Stimulated activated CD4-positive, alpha-beta T cell treated with anti-CD3 and anti-CD28 coated beads, Interleukin-1b, Interleukin-23, amount 100 ng/mL, for 1 hour (primary cell): ENCODE data around the gene ASL.
"Not testable (repeated sequence)": the region's sequence is repeated elsewhere in the genome, so short reads cannot be mapped to it uniquely, and the experiment has no call there.

Source experiments
- DNase-seq, 2 donors: peaks; one replicate each; pipeline ENCODE4 v3.0.0-alpha.2; 2020; ENCODE audit warnings: low read depth in 2 of 2

ASL gene

GRCh38 chr7:66075590-66076461 lies at the start of gene ASL:
Gene ASL, plus strand, starts transcription at chr7:66075819. Its CDS starts 263 bp downstream, at chr7:66076082.
- peak; percentile 65 to 81 for DNase-seq

DNA sequence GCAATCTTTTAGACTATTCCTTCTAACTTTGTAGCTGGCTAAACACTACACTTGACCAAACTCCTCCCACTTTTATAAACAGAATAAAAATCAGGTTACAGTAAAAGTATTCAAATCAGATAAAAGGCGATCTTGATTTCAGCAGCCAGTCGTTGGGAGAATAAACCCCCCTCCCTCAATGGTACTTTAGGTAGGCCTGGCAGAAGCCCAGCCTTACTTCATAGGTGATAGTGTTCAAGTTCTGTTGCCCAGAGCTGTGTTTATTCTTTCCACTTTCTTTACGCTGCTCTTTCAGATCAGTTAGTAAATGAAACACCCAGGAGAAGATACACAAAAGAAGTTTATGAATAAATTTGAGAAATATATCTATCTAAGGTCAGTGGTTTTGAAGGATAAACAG lies 47.3 kb upstream of the ASL start:
- not testable (repeated sequence) for DNase-seq

DNA sequence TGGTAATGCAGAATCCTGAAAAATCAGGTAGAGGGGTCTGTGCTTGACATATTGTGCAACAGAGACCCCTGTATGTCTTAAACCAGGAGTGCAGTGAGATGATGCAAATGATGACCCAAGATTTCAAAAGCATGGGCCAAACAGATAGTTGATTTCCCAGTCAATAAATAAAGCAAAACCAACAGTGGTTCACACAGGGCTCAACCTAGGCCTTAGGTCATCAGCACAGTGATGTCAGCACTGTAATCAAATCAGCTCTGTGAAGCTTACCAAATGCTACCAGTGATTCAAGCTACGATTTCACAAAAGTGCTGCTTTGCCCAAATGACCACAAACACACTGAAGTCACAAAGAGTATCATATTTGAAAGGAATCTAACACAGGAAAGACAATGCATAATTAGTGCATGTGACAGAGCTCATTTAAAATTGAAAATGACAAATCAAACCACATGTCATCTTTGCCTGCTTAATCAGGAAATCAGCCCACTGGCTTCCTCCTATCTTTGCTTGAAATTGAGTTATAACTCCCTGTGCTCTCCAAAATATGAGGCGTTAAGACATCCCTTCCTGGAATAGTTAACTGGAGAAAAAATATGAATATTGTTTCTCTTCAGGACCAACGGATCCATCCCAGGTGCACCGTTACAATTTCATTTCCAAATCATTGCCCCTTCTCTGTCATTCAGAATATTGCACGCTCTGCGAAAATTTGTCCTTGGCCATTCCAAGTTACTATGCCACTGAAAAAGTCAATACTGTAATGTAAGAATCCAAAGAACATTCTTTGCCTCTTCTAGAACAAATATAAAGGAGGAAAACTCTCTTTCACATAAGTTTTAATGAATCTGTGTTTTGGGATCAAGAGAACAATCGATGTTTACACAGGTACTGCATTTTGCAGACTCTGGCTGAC lies 41.9 kb upstream of the ASL start:
- no peak for DNase-seq

GRCh38 chr7:66034436-66035010 lies 41.1 kb upstream of the ASL start:
- DNase-seq = not testable (repeated sequence)

DNA sequence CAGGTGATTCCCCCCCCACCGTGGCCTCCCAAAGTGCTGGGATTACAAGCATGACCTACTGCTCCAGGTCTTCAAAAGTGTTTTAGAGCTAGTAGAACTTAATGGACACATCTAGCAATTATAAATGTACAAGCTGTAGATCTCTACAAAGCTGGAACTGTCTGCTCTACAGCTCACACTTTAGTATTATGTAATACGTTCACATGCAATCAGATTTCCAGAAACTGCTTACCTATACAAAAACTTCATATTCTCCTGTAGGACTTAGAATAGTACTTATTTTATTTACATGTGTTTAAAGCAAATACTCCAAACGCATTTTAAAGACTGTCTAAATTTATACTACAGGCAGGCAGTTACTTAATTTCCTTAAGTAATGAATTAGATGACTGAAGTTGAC lies 39.2 kb upstream of the ASL start:
- no peak for DNase-seq

DNA sequence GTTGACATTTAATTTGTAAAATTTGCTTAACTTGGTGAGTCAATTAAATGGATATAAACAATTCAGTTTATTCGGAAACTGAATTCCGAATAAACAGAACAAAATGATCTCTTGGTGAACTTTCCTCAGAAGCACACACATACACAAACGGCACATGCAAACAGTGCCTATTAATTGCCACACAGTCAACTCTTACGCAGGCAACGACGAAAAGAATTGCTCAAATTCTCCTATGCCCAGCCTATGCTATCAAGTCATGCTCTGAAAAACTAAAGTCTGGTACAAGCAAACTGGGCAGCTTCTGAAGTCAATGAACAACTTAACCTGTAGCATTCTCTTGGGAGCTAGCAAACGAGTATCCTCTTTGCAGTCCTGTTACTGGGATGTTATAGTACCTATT lies 38.8 kb upstream of the ASL start:
- DNase-seq = no peak

GRCh38 chr7:66039094-66039670 lies 36.4 kb upstream of the ASL start:
- no peak for DNase-seq

DNA sequence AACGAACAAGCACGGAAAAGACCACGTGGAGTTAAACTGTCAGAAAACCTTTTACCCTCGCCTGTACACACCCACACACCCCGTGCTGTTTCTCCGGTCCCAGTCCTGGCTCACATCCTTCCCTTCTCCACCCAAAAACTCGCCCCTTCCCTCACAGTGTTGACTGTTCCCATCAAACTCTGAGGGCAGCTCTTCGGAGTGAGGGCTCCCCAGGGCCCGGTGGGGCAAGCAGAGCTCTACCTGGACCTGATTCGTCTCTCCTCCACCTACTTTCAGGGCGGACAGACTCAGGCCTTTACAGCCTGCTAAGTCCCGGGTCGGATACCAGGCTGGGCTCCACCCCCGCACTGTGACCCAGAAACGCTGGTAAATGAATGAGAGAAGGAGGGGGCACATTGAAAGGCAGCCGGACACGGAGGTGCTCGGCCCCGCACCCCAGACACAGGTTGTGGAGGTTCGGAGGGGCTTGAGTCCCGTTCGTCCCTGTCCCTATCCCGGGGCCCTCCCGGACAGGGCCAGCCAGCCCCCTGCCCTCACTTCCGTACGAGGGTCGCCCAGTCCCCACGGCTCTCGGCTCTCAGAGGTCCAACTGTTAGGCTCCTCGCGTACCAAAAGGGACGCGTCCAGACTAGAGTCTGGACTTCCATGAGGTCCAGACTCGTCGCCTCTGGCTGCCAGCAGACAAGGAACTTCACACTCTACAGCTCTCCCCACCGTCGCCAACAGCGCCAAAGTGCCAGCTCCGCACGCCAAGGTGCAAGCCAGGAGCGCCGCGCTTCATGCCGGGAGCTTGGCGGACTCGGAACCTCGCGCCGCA lies 31.7 kb upstream of the ASL start:
- no peak for DNase-seq

DNA sequence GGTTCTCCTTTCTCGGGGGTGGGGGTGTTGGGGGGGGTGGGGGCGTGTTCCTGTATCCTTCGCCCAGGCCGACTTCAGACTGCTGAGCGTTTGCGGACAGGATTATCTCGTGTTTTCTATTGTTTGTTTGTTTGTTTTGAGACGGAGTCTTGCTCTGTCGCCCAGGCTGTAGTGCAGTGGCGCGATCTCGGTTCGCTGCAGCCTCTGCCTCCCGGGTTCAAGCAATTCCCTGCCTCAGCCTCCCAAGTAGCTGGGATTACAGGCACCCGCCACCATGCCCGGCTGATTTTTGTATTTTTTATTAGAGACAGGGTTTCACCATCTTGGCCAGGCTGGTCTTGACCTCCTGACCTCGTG lies 31.1 kb upstream of the ASL start:
- DNase-seq = not testable (repeated sequence)

GRCh38 chr7:66047426-66047825 lies 28.2 kb upstream of the ASL start:
- no peak for DNase-seq

- not testable (repeated sequence) for DNase-seq
These were observed 25.7 kb upstream of the ASL start for GRCh38 chr7:66049886-66050285.

DNA sequence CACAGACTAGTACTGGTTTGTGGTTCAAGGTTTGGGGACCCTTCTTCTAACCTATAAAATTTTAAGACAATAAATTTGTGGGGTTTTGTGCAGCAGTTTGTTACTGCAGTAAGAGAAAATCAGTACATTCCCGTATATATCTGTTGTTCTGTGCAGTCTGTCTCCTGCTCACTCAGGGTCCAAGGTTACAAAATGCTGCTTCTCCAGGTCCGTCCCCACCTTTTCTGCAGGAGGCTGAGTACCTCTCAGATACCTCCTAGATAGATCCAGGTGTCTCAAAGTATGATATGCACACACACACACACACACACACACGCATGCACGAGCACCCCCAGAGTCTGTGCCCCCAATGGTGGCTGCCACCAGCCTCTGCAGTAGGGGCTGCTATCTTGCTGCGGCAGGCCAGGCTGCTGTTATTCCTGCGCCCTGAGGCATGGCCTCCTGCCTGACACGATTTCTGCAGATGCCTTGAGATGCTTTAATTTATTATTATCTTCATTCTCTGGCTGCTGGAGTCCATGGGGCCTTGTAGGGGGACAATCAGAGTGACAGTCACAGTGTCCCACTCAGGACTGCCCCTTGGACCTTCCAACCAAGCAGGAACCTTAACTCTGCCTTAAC lies 25.2 kb upstream of the ASL start:
- no peak for DNase-seq

- DNase-seq = no peak
These were observed 24.6 kb upstream of the ASL start for GRCh38 chr7:66050990-66051448.

GRCh38 chr7:66052447-66052846 lies 23.2 kb upstream of the ASL start:
- no peak for DNase-seq

DNA sequence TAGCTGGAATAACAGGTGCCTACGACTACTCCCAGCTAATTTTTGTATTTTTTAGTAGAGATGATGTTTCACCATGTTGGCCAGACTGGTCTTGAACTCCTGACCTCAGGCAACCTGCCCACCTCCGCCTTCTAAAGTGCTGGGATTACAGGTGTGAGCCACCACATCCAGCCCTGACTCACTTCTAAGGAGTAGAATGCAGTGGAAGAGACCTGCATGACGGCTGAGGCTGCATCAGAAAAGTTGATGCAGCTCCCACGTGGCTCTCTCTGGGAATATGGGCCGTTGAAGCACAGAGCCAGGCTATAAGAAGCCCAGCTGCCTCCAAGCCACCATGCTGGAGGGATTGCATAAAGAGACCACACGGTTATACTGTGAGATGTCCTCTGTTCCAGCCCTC lies 21.6 kb upstream of the ASL start:
- DNase-seq = no peak

GRCh38 chr7:66055321-66055956 lies 20.2 kb upstream of the ASL start:
- no peak for DNase-seq

DNA sequence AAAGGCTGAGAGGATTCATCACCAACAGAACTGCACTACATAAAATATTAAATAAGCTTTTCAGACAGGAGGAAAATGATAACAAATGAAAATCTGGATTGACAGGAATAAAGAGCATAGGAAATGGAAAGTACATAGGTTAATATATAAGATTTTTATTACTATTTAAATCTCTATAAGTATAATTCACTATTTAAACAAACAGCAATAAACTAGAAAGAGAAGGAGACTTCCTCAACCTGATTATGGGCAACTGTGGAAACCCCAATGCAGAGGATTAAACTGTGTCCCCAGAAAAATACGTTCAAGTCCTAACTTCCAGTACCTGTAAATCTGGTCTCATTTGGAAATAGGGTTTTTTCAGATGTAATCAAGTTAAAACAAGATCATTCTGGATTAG lies 14.8 kb upstream of the ASL start:
- no peak for DNase-seq

DNA sequence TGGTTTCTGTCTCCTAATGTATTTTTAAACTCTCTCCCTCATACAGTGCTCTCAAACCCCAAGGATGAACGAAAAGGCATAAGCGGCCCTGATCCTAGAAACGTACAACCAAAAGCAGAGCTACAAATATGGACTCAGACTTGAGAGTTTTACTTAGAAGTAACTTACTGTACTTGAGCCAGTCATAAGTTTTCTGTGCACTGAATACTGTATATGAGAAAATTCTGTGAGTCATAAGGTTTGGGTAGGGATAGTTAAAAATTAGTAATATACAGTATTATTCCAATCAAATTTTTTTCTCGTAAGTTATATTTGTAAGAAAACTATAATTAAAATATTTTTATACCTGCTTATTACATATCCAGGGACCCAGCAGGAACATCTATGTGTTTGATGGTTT lies 5.9 kb upstream of the ASL start:
- DNase-seq = no peak

DNA sequence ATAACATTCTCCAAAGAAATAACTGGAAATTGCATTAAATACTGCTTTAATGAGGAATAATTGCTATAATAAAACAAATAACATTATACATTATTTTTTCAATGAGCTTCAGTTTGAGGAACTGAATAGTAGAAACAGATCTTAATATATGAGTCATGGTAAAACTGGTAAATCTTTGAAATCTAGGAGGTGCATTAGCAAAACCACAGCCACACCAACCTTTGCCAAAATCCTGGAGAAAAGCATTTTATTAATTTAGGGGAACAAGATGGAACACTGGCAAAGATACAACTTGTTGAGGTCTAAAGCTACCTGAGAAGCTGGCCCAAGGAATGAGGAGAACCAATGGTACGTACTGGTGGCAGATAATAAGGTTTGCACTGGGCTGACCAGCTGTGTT lies 5.4 kb upstream of the ASL start:
- no peak for DNase-seq

GRCh38 chr7:66072208-66072607 lies 3.4 kb upstream of the ASL start:
- not testable (repeated sequence) for DNase-seq
